GM18907 (cell line): ENCODE data around the gene SLC35G1.
A peak's percentile ranks its signal among the peaks of the same experiment; 100 is the strongest.

Experiments
- ATAC-seq: cut with Tn5 transposase; IDR thresholded peaks from one replicate; pipeline ENCODE4 v1.9.1; 2021; ENCODE audit warnings: mild to moderate bottlenecking, moderate library complexity; ENCODE audit not compliant: unreplicated experiment

Gene SLC35G1, protein sequence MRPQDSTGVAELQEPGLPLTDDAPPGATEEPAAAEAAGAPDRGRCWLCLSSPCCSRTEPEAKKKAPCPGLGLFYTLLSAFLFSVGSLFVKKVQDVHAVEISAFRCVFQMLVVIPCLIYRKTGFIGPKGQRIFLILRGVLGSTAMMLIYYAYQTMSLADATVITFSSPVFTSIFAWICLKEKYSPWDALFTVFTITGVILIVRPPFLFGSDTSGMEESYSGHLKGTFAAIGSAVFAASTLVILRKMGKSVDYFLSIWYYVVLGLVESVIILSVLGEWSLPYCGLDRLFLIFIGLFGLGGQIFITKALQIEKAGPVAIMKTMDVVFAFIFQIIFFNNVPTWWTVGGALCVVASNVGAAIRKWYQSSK

GRCh38 chr10:93893646-93894515 lies at the start of gene SLC35G1:
SLC35G1 (plus strand) TSS chr10:93893978; CDS start chr10:93894034, 56 bp downstream.
- ATAC-seq, result peak; percentile 91

GRCh38 chr10:93844979-93845626 lies 48.7 kb upstream of the SLC35G1 start:
- ATAC-seq, result no peak

DNA sequence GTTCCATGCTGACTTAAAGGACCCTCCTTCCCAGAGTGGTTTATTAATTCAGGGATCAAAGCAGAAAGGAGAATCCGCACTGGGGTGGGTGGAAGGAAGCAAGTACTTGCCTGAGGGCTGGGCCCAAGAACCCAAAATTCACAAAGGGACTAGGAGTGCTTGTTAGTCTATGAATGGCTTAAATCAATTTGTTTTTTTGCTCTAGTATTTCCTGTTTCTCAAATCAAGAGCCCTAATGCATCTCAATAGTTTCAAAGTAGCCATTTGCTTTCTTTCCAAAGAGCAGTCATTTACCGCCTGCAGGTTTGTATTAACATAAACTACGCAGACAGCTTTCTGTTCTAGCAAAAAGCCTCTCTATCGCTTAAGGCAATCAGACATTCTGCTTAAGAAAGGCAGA lies 44.2 kb upstream of the SLC35G1 start:
- ATAC-seq, result no peak

- no peak for ATAC-seq
These were observed 43.5 kb upstream of the SLC35G1 start for GRCh38 chr10:93850031-93851015.

GRCh38 chr10:93851169-93851568 lies 42.6 kb upstream of the SLC35G1 start:
- no peak for ATAC-seq

DNA sequence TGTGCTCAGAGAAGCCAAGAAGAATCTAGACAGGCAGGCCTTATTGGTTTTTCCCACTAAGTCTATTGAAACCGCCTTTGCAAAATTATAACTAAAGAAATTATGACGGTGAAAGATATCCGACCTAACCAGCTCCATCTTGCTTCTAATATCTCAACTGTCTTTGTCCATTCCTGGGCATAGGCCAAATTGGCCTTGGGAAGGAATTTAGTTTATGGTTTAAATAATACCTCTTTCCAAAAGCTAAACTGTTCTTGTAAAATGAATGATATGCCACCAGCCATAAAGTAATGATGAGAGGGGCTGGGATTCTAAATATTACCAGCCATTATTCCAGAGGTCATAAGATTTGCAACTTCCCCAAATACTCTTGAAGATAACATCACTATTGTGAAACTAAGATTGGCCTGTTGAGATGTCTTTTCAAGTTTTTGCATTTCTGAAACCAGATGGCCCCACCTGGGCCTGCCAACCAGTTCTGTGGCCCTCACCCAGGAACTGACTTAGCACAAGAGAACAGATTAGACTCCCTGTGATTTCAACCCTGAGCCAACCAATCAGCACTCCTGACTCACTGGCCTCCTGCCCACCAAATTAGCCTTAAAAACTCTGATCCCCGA lies 41.2 kb upstream of the SLC35G1 start:
- ATAC-seq, result no peak

- no peak for ATAC-seq
These were observed 38.8 kb upstream of the SLC35G1 start for GRCh38 chr10:93854975-93855374.

GRCh38 chr10:93856349-93857145 lies 37.2 kb upstream of the SLC35G1 start:
- ATAC-seq, result no peak

- ATAC-seq, result no peak
These were observed 34.6 kb upstream of the SLC35G1 start for GRCh38 chr10:93859049-93859655.

GRCh38 chr10:93861825-93862224 lies 32.0 kb upstream of the SLC35G1 start:
- ATAC-seq, result no peak

DNA sequence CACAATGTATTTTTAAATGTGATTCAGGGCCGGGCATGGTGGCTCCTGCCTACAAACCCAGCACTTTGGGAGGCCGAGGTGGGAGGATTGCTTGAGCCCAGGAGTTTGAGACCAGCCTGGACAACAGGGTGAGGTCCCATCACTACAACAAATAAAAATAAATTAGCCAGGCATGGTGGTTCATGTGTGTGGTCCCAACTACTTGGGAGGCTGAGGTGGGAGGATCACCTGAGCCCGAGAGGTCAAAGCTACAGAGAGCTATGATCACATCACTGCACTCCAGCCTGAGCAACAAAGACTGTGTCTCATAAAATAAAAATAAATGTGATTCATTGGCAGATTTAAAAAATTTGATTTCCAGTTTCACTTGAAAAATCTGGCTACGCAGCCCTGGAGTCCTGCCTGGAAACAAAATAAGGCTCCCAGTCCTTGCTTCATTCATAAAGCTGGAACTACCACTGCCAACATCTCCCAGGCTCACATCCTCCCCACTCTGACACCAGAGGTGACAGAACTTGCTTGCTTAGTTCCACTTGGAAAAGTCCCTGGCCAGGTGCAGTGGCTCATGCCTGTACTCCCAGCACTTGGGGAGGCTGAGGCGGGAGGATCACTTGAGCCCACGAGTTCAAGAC lies 27.9 kb upstream of the SLC35G1 start:
- no peak for ATAC-seq

- no peak for ATAC-seq
These were observed 26.3 kb upstream of the SLC35G1 start for GRCh38 chr10:93867525-93867924.

GRCh38 chr10:93871671-93872204 lies 22.0 kb upstream of the SLC35G1 start:
- ATAC-seq, result no peak

GRCh38 chr10:93872375-93873158 lies 21.2 kb upstream of the SLC35G1 start:
- no peak for ATAC-seq

DNA sequence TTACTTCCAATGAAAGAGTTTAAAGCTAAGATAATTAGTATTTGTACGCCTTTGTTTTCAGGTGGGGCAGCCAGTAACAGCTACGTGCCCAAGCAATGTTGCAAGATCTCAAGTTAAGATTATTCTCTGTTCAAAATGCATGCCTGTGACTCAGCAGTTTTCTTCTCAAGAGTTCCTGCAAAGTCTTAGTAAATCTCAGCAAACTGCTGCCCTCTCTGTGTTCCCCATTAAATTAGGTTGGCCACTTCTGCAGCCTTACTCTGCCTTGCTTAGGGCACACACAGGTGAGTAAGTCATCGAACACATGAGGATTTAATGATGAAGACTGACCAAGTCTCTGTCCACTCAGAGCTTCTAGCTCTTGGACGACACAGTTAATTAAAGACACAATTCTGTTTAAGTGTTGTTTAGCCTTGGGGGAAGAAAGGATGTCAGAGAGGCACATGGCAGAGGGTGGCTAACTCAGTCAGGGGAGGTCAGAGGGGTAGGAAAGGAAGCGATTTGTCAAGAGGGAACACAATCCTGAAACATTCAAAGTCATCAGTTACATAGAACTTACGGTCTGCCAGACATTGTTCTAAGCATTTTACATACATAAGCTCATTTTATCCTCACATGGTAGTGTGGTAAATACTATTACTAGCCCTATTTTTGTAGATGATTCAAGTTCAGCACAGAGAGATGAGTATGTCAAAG lies 20.2 kb upstream of the SLC35G1 start:
- no peak for ATAC-seq

DNA sequence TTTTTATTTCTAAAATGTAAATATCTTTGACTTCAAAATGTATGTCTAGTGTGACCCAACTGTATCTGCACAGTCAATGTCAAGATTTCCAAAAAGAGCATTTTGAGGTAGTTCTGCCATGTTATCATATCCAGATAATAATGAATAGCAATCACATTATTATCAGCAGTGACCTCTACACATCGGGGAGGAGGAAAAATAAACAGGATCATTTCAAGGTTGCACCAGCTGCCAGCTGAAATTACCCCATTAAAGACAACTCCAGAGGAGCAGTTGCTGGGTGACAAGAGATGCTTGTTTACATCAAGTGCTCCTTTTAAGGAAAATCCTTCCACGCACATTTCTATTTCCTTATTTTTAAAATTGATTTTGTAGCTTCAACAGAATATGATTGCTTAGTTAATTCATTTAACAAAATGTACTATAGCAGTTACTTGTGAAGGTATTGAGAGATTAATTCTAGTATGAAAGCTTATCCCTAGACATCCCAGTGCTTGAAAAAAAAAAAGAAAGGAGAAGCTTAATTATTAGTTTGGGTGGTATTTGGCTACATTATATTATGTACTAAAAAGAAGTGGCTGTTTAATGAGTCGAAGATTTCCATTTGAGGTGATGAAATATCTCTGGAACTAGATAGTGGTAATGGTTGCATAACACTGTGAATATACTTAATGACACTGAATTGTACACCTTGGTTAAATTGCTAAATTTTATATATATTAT lies 19.3 kb upstream of the SLC35G1 start:
- ATAC-seq, result no peak
